Bronchial epithelial cell (primary cell): ENCODE measurements around the gene COQ10B. TPM values are rescaled to one million over a fixed set of nuclear protein-coding genes. Genes with fewer than 3 reads are reported as not detected.

Source experiments
- DNase-seq: peaks from one replicate; pipeline ENCODE4 v3.0.0-alpha.2; 2010; ENCODE audit warnings: low read depth
- FAIRE-seq: peaks from 2 replicates; lab custom pipeline; 2011; peaks lifted over from hg19 to GRCh38; lab: Jason Lieb, UNC
- H3K27me3 ChIP-seq: 2 replicates; pipeline ENCODE4 v1.5.1; 2011; ENCODE audit warnings: low read length; ENCODE audit not compliant: control insufficient read depth, insufficient read depth
- H3K36me3 ChIP-seq: 2 replicates; pipeline ENCODE4 v1.5.1; 2011; ENCODE audit warnings: low read length; ENCODE audit not compliant: control insufficient read depth, insufficient read depth
- H3K4me3 ChIP-seq: 2 replicates; pipeline ENCODE4 v1.5.1; 2011; ENCODE audit warnings: mild to moderate bottlenecking, low read depth, low read length, control low read depth
- total RNA-seq: library from RNA; depleted of rRNA; stranded (reverse); fragments of >200 nt; gene quantifications from 2 replicates; pipeline ENCODE4 v1.2.1, GENCODE V29; 2014
- TF ChIP-seq, protein P1 (sequence below): IDR thresholded peaks from 2 replicates; pipeline ENCODE4 v1.5.1; 2011; ENCODE audit warnings: mild to moderate bottlenecking, moderate library complexity, low read length, control low read depth, inconsistent platforms; ENCODE audit not compliant: insufficient read depth, severe bottlenecking

COQ10B gene
- total RNA-seq, 1 donor from 2014 or later, result 35.5 TPM

DNA sequence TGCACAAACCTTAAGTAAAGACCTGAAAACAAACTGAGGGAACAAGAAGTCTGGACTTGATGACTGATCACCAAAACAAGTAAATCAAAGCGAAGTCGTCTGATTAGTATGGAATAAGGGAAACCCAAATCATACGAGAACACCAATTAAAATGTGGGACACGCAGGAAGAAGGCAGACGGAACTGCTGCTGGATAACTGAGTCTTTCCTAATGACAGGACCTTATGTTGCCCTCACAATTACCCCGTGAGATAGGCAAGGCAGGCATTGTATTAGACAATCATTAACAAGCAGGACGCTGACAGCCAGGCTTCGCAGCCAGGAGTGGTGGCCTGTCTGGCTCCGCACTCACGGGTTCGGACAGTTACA lies 614 bp upstream of the COQ10B start:
- no peaks in the 10 kb centered on the region for H3K36me3 ChIP-seq
- no peak for FAIRE-seq

DNA sequence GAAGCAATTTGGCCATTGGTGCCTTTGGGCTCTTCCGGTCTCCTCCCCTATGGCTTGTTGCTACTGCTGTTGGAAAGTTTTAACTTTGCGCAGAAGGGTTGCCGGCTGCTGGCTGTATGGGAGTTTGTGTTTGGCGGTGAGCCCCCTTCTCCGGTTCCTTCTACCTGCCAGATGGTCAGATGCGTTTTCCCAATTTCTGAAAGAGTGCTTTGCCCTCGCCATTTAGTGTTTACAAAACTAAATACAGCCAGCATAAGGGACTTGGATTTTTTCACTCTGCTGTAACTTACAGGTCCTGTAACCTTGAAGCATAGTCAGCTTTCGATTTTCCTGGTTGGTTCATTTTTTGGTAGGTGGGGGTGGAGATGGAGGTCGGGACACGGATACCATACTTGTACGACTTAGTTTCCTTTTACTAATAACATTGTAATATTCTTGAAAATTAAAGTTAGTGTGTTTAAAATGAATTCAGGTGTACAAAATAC lies 604 bp downstream of the COQ10B start:
- no peaks in the 10 kb centered on the region for H3K27me3 ChIP-seq

More for the DNA sequence above, 614 bp upstream of the COQ10B start:
- DNase-seq, result no peak
- Histone ChIP-seq H3K4me3 (peak overlapping the region; percentile 68), H3K27me3 (no peaks in the 10 kb centered on the region)
- TF ChIP-seq, protein P1, sequence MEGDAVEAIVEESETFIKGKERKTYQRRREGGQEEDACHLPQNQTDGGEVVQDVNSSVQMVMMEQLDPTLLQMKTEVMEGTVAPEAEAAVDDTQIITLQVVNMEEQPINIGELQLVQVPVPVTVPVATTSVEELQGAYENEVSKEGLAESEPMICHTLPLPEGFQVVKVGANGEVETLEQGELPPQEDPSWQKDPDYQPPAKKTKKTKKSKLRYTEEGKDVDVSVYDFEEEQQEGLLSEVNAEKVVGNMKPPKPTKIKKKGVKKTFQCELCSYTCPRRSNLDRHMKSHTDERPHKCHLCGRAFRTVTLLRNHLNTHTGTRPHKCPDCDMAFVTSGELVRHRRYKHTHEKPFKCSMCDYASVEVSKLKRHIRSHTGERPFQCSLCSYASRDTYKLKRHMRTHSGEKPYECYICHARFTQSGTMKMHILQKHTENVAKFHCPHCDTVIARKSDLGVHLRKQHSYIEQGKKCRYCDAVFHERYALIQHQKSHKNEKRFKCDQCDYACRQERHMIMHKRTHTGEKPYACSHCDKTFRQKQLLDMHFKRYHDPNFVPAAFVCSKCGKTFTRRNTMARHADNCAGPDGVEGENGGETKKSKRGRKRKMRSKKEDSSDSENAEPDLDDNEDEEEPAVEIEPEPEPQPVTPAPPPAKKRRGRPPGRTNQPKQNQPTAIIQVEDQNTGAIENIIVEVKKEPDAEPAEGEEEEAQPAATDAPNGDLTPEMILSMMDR, result no peak

DNA sequence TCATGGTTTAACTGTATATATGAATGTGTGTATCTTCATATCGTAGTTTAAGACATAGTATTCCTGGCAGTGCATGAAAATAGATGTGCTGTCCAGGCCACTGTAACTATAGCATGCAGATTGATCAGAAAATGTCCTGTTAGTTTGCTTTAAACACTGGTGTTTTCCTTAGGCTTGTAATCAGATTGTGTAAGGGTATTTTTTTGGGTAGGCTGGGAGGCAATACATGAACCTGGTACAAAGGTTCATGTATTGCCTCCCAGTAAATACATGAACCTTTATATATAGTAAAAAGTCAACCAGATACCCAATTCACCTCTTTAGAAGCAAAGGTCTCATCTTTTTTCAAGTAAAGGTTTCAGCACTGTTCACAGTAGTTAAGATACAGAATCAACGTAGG lies 1.6 kb downstream of the COQ10B start:
- no peaks in the 10 kb centered on the region for H3K36me3 ChIP-seq
- TF ChIP-seq, protein P1, result no peak
- FAIRE-seq, result no peak
- DNase-seq, result no peak
- no peak overlapping the region for H3K4me3 ChIP-seq
- H3K27me3 ChIP-seq, result no peaks in the 10 kb centered on the region

More for the DNA sequence above, 604 bp downstream of the COQ10B start:
- DNase-seq (peak; percentile 89), FAIRE-seq (no peak)
- TF ChIP-seq, protein P1, result no peak
- Histone ChIP-seq H3K4me3 (peak overlapping the region; percentile 68), H3K36me3 (no peaks in the 10 kb centered on the region)

DNA sequence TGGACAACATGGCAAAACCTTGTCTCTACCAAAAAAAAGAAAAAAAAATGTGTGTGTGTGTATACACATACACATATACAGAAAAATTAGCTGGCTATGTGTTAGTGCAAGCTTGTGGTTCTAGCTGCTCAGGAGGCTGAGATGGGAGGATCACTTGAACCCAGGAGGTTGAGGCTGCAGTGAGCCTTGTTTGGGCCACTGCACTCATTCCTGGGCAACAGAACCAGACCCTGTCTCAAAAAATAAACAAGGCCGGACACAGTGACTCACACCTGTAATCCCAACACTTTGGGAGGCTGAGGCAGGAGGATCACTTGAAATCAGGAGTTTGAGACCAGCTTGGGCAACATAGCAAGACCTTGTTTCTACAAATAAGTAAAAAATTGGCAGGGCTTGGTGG lies 2.1 kb downstream of the COQ10B start:
- DNase-seq, result no peak
- no peak overlapping the region for H3K4me3 ChIP-seq
- no peak for FAIRE-seq

DNA sequence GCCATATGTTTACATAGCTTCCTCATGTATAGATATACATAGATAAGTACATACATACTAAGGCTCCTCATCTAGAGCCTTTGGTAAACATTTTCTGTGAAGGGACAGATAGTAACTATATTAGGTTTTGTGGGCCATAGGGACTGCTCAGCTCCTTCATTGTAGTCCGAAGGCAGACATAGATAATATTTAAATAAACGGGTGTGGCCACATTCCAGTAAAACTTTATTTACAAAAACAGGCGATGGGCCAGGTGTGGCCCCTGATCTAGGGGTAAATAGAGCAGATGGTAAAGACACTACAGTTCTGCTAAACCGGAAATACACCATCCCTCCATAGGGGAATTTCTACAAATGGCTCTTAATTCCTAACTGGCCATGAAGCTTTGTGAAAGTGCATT lies 7.3 kb downstream of the COQ10B start:
- Histone ChIP-seq H3K36me3 (peaks cover 3% of the 10 kb centered on the region), H3K4me3 (no peak overlapping the region), H3K27me3 (no peaks in the 10 kb centered on the region)
- DNase-seq (no peak), FAIRE-seq (no peak)
- TF ChIP-seq, protein P1, result no peak

More for the DNA sequence above, 2.1 kb downstream of the COQ10B start:
- Histone ChIP-seq H3K36me3 (no peaks in the 10 kb centered on the region), H3K27me3 (no peaks in the 10 kb centered on the region)
- TF ChIP-seq, protein P1, result no peak

DNA sequence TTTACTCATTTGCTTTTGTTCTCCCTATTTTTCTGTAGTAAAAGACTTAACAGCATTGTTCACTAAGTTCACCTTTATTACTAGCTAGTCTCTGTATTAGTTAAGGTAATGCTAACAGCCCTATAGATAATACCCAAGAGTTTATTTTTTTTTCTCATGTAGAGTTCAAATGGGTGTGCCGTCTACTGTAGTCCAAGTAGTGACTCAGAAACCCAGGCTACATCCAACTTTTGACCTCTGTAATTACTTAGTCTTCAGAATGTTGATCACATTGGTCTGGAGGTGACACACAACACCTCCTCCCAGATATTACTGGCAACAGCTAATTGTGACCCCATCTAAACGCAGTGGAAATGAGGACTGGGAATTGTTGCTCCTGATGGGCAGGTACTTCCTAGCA lies 7.7 kb downstream of the COQ10B start:
- FAIRE-seq, result no peak
- H3K36me3 ChIP-seq, result peaks cover 4% of the 10 kb centered on the region

More for the DNA sequence above, 7.7 kb downstream of the COQ10B start:
- TF ChIP-seq, protein P1, result no peak
- no peak overlapping the region for H3K4me3 ChIP-seq
- peak; percentile 23 for DNase-seq
- H3K27me3 ChIP-seq, result no peaks in the 10 kb centered on the region
